OCI-M2 (cell line): ENCODE data around the gene RUNDC1.
"Not testable (repeated sequence)": the region's sequence is repeated elsewhere in the genome, so short reads cannot be mapped to it uniquely, and the experiment has no call there.

ENCODE experiments used
- DNase-seq: peaks from one replicate; lab custom pipeline; 2025; ENCODE audit not compliant: unreplicated experiment; lab: John Stamatoyannopoulos, UW

Gene RUNDC1

DNA sequence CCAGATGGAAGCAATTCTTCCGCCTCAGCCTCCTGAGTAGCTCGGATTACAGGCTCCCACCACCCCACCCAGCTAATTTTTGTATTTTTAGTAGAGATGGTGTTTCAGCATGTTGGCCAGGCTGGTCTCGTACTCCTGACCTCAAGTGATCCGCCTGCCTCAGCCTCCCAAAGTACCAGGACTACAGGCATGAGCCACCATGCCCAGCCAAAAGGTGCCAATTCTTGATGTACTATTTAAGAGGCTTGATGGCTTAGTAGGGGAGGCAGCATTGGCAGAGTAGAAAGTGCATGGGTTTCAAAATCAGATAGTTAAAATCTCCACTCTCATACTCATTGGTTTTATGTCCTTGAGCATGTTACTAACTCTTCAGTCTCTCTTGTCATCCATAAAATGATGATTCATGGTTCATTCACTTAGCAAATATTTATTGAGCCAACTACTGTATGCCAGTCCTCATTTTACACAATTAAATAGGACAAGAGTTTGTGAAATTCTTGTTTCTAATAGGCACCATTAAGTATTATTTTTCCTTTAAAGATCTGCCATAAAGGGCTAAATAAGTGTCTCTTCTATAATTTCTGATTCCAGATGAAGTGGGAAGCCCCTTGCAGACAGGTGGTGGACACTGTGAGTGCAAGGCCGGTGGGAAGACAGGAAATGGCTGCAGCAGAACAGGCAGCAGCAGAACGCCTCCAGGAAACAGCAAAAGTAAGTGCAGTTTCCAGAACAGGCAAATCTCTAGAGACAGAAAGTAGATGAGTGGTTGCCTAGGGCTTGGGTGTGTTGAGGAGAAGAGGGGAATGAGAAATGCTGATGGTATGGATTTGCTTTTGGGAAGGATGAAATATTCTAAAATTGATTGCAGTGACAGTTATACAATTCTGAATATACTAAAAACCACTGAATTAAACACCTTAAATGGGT, 9.6 kb downstream of the RUNDC1 start:
- DNase-seq, result no peak

DNA sequence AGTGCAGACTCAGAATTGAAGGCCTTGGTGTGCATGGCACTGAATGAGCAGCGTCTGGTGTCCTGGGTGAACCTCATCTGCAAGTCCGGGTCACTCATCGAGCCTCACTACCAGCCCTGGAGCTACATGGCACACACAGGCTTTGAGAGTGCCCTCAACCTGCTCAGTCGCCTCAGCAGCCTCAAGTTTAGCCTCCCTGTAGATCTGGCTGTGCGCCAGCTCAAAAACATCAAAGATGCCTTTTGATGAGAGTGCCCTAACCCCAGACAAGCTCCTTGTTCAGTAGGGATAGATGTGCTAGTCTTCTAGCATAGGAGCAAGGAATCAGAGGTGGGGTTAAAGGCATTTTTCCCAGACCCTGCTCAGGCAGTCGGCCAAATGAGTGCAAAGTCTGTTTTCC, 11.1 kb downstream of the RUNDC1 start:
- DNase-seq, result no peak

DNA sequence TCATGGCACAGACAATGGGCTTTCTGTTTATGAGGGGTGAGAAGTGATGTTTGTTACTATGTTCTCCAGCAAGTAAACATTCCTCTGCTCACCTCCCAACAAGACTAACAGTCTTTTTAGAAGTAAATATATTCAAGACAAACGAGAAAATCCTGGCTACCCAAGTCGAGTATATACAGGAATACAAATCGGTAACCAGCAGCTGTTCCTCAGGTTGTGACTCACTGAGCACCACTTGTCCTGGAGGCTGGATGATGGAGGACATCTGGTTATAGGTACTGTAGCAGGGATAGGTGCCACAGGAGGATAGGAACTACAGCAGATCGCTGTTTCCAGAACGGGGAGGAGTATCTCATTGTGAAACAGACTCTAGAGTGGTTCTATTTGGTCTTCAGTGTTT, 12.5 kb downstream of the RUNDC1 start:
- no peak for DNase-seq

DNA sequence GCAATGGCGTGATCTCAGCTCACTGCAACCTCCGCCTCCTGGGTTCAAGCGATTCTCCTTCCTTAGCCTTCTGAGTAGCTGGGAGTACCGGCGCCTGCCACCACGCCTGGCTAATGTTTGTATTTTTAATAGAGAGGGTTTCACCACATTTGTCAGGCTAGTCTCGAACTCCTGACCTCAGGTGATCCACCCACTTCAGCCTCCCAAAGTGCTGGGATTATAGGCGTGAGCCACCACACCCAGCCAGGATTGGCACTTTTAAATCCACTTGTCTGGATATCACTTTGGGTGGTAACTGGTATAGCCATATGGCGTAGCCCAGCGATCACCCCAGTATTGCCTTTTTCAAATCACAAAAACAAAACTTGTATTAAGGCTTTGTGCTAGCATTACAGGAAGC, 13.5 kb downstream of the RUNDC1 start:
- not testable (repeated sequence) for DNase-seq

DNA sequence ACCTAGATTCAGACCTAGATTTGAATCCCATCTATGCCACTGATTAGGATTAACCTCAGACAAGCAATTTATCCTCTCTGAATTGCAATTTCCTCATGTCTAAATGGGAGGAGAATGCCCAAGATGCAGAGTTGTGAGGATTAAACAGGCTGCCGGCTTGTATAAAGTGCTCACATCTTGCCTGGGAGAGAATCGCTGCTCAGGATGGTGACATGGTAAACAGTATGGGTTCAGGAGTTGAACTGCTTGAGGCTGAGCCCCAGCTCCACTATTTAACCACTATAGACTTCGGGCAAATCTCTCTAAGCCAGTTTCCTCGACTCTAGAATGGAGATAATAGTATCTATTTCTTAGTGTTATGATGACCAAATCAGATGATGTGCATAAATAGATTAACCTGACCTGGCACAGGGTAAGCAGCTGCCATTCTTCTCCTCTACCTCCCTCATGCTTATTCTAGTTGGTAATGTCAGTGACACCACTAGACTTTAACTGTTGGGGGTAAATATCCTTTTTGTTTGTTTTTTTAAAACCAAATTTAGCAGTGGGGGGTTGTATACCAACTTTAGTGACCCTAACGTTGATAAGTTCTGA, 17.1 kb downstream of the RUNDC1 start:
- DNase-seq, result no peak

DNA sequence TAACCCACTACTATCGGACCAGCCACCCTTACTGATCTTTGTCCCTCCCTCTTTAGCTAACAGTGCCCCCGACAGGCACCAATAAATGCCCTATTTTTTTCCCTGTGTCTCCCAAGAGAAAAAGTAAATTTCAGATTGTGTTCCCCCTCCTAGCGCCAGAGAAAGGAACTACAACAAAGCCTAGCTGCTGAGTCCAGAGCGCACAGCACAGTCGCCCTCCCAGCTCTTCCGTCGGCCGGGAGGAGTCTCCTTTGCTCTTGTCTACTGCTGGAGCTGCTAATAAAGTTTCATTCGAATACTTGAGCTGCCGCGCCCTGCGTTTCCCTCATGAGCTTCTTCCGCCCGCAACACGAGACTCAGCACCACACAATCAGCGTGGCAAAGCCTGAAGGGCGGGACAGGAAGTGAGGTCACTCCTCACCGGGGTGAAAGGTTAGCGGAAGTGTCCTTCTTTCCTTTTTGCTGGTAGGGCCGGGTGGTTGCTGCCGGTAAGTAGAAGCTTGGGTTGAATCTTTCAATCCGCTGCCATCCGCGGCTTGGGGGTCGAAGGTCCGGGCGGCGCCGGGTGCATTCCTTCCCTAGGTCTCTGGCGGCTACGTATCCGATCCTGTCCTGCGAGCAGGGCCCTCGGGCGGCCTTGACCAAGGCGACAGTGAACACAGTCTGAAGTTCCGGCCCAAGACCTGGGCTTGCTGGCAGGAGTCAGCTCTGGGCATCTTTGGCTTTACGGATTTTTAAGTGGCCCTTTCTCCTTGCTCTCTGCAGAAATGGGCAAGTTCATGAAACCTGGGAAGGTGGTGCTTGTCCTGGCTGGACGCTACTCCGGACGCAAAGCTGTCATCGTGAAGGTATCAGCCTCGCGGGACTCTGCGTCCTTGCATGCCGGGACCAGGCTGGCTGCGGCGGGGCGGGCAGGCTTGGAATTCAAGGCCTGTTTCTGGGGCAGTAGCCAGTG, 17.9 kb downstream of the RUNDC1 start, which contains the start of gene RPL27:
TSS of gene RPL27 (plus strand) at position 436 of the 955 bp plus-strand sequence. CDS start at position 768, 332 bp downstream.
- peak; percentile 95 for DNase-seq

DNA sequence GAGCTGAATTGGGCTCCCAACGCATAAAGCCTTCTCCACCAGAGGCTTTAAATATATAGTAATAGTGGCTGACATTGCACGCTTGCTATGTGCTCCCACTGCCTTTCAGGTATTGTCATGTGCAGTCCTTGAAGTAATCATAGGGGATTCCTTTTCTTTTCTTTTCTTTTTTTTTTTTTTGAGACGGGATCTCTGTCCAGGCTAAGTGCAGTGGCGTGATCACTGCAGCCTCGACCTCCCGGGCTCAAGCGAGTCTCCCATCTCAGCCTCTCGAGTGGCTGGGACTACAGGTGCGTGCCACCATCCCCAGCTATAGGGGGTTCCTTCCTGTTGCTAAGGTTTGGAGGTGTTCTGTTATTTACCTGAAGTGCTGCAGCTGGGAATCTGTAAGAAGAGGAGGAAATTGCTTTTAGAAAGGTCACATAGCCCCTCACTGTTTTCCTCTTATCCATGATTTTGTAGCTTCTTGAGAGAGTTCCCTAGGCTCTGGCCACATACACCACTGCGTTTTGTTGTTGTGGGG, 18.7 kb downstream of the RUNDC1 start:
- DNase-seq, result no peak

DNA sequence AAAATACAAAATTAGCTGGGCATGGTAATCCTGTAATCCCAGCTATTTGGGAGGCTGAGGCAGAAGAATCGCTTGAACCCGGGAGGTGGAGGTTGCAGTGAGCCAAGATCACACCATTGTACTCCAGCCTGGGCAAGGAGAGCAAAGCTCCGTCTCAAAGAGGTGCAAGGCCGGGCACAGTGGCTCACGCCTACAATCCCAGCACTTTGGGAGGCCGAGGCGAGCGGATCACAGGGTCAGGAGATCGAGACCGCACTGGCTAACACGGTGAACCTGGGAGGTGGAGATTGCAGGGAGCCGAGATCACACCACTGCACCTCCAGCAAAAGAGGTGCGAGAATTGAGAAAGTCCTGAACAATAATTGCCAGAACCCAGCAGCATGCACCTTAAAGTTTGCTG, 20.5 kb downstream of the RUNDC1 start:
- DNase-seq, result not testable (repeated sequence)

DNA sequence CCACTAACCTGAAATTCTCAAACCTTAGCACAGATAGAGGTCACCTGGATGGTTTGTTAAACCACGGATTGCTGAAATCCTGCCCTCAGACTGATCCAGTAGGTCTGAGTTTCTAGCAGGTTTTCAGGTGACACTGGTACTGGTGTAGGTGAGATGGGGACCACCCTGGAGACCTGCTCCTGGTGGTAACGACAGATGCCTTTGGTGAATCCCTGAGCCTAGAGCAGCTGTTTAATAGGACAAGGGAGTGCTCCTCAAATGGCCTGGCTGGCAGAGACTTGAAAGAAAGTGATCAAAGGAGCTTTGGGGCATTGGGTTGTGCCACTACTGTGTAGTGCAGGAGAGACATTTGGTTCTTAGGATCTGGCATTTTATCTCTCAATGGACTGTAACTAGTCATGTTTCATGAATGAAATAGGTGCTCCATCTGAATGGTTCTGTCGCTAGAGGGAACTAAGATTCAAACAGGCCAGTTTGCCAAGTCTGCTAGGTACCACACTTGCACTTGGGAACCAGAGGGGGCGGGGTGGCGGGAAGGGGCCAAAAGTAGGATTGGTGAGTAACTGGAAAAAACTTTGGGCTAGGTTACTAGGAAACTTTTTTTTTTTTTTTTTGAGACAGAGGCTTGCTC, 23.3 kb downstream of the RUNDC1 start:
- DNase-seq, result no peak

DNA sequence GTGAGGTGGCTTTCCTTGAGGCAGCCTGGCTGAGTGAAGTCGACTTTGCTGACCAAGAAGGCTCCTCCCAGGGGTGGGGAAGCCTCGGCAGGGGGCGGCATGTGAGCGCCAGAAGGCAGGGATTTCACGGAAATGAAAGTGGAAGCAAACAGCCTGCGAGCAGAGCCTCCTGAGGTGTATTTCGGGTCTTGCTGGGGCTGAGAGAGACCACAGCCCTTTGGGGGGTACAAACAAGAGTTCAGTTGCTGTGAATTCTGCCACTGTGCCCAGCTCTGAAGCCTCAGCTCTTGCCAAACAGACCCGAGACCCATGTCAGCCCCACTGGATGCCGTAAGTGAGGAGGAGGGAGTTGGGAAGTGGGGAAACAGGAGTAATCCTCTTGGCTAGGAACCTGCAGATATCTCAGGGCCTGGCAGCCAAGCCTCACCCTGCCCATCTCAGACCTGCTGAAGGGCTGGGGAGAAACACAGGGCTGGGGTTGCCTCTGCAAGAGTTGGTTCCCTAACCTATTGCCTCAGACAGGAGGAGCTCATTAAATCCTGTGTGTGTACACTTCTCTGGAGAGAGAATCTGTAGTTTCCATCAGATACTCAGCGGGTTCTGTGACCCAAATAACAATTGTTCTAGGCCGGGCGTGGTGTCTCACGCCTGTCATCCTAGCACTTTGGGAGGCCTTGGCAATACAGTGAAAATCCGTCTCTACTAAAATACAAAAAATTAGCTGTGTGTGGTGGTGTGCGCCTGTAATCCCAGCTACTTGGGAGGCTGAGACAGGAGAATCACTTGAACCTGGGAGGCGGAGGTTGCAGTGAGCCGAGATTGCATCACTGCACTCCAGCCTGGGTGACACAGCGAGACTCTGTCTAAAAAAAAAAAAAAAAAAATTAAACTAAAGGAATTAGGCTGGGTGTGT, 26.5 kb downstream of the RUNDC1 start, which contains the start of gene IFI35:
TSS of gene IFI35 (plus strand) at position 146 of the 913 bp plus-strand sequence. CDS start at position 310, 164 bp downstream.
- no peak for DNase-seq

DNA sequence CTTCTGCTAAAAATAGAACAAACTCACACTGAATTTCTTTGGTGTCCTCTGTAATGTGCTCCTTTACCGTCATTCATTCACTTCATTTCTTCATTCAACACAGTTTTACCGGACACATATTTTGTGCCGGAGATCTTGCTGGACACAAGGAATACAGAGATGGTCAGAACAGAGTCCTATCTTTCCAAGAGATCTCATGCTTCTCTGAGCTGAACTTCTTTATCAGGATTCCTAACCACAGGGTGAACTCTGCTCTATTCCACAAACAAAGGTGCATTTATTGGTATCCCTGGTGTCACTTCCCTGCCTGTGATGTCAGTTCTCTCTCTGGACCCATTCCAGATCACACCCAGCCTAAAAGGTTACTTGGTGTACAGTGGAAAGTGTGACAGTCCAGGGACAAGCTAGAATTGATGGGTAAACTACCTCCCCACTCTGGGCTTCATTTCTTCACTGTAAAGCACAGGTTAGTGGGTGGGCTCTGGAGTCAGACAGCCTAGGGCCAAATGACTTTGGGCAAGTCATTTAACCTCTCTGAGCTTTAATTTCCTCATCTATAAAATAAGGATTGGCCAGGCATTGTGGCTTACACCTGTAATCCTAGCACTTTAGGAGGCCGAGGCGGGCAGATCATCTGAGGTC, 30.4 kb downstream of the RUNDC1 start:
- DNase-seq, result no peak

DNA sequence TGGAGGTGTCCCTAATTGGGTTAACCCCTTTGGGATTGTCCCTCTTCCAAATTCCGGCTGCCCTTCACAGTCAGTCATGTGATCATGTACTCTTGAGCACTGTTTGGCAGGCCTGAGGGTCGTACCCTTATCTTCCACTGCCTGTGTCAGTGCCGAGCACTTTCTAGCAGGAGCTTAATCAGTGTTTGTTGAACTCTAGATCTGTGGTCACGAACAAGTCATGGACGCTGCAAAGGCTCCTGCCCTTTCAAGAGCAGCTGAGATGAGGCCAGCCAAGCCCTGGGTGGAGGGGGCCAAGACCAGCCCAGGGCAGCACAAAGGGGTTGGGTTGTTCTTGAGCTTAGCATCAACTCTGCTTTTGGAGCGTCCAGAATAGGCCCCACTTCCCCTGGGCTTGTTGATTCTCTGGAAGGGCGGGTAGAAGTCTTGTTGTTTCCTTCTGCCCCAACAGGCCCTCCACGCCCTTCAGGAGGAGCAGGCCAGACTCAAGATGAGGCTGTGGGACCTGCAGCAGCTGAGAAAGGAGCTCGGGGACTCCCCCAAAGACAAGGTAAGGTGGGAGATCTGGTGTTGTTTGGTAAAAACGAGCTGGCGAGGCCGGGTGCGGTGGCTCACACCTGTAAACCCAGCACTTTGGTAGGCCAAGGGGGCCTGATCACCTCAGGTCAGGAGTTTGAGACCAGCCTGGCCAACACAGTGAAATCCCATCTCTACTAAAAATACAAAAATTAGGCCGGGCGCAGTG, 31.5 kb downstream of the RUNDC1 start:
- no peak for DNase-seq

DNA sequence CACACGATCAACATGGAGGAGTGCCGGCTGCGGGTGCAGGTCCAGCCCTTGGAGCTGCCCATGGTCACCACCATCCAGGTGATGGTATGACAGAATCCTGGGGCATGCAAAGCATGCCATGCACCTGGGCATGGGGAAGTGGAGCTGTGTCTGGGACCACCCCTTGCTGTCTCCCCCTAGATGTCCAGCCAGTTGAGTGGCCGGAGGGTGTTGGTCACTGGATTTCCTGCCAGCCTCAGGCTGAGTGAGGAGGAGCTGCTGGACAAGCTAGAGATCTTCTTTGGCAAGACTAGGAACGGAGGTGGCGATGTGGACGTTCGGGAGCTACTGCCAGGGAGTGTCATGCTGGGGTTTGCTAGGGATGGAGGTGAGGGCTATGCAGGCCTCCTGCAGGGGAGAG, 32.9 kb downstream of the RUNDC1 start:
- no peak for DNase-seq

DNA sequence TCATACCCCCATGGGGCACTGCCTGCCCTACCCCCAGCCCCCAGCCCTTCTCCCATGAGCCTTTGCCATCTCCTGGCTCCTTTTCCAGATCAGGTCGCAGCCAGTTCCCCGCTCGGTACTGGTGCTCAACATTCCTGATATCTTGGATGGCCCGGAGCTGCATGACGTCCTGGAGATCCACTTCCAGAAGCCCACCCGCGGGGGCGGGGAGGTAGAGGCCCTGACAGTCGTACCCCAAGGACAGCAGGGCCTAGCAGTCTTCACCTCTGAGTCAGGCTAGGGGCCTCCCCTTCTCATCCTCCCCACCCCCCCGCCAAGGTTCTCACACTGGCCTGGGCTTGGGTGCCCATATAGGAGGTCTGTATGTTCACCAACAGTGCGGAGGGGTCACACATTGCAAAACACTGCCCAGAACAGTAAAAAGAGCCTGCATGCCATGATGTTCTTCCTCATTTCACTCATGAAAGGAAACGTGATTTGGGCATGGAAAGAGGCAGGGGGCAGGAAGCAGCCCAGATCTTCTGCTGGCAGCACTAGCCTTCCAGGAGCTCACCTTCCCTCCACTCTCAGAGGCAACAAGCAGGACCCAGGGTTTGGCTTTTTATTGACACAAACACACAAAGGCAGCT, 33.8 kb downstream of the RUNDC1 start:
- no peak for DNase-seq

DNA sequence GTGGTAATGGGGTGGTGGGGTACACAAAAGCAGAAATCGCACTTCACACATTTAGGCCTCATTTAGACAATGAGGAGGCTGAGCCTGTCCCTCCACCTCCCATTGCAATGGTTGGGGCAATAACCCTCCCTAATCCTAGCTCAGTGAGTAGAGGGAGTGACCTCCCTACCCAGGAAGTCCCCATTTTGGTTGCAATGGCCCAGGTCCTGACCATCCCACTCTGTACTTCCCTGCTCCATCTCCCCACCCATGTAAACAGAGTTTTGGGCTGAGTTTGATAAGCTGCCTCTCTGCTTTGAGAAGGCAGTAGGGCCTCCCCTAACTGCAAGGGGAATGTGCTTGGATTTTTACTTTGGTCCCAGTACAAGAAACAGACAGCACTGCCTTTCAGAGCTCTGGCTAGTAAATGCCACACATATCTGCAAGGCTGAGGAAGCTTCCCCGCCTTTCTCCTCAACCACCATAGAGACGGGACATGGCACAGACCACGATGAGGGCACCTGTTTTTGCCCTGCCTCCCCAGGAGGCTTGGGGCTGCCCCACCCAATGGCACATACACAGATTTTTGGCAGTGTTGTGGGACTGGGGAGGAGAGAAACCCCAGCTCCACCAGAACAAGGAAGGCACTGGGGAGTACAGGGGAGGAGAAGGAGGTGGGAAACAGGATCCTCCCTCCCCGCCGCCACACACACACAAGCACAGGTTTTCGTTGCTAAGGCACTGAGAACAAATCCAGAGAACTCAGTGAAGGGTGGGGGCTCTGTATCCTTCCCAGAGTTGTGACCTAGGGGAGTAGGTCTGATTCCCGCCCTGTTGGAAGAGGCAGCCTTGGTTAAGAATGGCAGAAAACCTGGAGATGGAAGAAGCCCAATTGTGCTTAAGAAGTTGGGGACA, 34.5 kb downstream of the RUNDC1 start:
- DNase-seq, result no peak

DNA sequence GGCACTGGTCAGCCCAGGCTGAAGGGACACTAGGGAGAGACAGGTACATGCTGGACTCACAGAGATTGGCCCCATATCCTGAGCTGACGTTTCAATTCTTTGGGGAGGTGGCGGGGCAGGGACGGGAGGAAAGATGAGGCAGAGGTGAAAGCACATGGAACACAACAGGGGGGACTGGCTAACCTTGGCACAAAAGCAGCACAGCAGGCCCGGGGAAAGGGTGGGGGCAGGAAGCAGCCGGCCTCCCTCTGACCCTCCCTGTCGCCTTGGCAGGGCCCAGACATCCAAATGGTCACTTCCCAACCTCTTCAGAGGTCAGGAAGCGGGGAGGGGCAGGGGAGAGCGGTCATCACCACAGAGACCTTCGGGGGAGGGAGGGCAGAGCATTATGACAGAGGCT, 35.2 kb downstream of the RUNDC1 start:
- DNase-seq, result no peak

DNA sequence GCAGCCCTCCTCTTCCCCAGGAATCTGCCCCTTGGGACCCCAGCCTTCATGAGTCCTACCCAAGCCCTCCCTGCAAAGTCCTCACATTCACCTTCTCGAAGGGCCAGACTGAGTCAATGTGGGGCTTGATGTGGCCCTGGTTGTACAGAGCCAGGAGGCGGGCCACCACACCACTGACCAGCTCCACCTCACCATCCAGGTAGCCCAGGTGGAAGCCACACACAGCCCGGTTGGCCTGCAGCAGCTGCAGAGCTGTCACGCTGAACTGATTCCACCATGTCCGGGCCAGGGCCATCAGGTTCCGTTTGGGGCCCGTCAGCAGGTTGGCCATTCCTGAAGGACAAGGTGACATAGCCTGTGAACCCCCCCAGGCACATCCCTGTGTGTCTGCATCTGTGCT, 35.9 kb downstream of the RUNDC1 start:
- DNase-seq, result no peak
